Mucosa of gallbladder (tissue), 1 donor: Measurements from ENCODE around the gene PEAK1. TPM values are rescaled to one million over a fixed set of nuclear protein-coding genes. Genes with fewer than 3 reads are reported as not detected.

Source experiments
- DNase-seq: peaks from one replicate; pipeline ENCODE4 v3.0.0-alpha.2; 2020; ENCODE audit warnings: low spot score
- total RNA-seq: library from RNA; stranded (reverse); gene quantifications from one replicate; pipeline ENCODE4 v1.2.1, GENCODE V29; 2021
- donor health status: DM: no; HTN: no; CAD: no.

The PEAK1 gene
- total RNA-seq, 1 donor from 2014 or later = 62.1 TPM

DNA sequence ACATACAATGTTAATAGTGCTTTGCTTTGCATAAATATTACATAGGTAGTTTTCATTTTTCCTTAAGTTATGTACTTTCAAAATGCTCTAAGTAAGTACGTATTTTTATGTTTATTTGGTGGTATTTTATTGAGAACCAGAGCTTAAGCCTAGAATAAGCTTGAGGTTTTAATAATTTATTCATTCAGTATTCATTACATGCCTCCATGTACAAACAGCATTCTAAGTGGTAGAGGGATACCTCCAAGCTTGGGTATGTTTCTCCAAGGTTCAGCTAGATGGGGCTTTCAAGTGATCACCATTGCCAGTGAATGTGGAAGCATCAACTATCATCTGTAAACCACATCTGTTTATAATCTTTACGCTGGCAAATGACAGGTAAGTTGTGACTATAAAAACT, 52.3 kb downstream of the PEAK1 start:
- DNase-seq = no peak

GRCh38 chr15:77361456-77361855, 58.4 kb downstream of the PEAK1 start:
- no peak for DNase-seq

DNA sequence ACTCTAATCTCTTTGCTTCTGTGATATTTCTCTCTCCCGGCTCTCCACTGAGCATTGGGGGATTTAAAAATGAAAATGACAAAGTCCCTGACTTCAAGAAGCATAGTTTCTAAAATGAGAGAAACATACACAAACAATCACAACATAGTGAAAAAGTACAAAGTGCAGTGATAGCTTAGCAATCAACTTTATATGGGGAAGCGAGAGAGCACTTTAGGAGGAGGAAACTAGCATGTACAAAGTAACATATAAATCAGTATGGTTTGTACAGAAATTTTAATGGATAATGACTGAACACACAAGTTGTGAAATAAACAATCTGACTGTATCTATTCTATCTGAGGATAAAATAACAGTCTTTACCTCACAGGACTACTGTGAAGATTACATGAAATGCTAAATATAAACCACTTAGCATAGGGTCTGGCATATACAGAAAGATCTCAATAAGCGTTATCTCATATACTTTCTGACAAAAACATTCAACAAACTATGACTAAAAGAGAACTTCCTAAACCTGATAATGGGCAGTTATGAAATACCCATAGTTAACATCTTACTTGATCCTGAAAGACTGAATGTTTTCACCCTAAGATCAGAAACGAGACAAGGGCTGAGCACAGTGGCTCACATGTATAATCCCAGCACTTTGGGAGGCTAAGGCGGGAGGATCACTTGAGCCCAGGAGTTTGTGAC, 61.2 kb downstream of the PEAK1 start:
- DNase-seq = no peak

DNA sequence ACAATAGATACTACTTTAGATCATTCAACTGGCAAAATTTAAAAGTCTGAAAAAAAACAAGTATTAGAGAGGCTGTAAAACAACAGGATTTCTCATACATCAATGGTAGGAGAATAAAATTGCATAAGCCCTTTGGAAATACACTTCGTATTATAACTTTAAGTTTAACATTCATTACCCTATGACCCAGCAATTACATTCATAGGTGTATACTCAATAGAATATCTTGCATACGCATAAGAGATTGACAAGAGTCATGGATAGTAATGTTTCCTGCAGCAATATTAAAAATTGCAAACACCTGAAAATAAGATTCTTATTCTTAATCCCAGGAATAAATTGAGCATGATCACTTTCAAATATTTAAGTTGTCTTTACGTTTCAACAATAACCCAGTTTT, 63.6 kb downstream of the PEAK1 start:
- no peak for DNase-seq

GRCh38 chr15:77355321-77355720, 64.6 kb downstream of the PEAK1 start:
- DNase-seq = no peak

DNA sequence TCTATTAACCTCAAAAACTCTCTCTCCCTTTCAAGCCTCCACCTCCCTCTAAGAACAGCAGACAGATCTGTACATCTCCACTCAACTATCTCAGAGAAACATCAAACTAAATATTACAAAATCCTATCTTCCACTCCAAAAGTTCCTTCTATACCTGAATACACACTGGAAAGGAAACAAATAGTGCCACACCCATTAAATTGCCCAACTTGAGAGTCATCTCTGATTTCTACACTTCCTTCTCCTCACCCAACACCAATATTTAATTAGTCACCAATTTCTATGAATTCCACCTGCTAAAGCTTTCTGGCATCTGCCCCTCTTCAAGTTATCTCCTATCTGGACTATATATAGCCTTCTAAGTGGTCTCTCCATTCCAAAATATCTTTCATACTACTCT, 65.8 kb downstream of the PEAK1 start:
- no peak for DNase-seq

DNA sequence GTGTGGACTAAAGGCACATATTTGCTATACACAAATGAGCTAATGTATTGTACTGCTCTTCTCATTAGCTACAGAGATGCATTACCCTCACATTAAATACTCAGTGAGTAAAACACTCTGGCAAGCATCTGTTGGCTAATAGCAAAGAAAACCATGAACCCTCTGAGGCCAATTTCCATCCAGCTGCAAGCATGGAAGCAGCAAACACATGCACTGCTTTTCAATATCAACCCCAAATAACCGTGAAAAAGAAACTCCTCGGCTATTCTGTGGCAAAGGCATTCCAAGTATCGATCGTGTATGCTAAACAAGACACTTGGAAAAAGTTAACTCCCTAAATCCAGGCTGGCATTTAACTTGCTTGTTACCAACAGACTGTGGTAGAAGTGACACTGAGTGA, 67.0 kb downstream of the PEAK1 start:
- DNase-seq = no peak

GRCh38 chr15:77350792-77351191, 69.1 kb downstream of the PEAK1 start:
- no peak for DNase-seq

DNA sequence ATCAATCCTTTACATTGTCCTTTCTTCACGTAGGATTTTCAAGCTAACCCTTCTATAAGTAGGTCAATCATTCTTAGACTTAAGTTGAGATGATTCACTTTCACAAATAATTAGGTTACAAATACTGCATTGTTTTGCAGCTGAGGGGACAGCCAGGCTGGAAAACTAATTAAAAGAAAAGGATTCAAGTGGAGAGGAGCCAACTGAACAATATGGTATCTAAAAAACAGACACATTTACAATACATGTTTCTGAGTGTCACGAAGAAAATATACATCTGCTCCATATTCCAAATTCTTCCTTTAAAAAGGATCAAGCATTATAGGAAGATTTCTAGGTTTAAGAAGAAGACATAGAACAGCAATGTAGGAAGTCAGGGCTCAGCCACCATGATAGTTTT, 70.2 kb downstream of the PEAK1 start:
- no peak for DNase-seq

- DNase-seq = no peak
These were observed 71.4 kb downstream of the PEAK1 start for GRCh38 chr15:77348511-77348910.

DNA sequence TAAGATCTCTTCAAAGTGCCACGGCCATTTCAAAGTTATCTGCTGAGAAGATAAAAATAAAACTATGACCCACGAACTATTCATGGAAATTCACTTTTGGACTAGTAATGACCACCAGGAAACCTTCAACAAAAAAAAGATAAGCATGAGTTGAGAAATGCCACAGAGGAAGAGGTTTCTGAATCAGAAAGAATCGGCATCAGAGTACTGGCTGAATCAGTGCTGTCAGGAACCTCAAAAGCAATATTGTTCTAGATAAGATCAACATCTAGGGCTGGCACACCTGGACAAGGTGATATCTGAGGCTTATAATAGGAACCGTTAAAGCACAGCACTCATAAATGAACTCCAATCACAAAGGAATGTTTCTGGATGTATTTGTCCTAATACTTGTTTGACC, 72.7 kb downstream of the PEAK1 start:
- DNase-seq = no peak

GRCh38 chr15:77346245-77347036, 73.5 kb downstream of the PEAK1 start:
- no peak for DNase-seq

DNA sequence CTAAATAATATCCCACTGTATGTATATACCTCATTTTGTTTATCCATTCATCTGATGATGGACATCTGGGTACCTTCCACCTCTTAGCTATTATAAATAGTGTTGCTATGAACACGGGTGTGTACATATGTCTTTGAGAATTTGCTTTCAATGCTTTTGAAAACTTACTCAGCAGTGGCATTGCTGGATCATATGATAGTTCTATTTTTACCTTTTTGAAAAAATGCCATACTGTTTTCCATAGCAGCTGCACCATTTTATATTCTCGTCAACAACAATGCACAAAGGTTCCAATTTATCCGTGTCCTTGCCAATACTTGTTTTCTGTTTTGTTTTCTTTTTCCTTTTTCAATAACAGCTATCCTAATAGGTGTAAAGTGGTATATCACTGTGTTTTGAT, 77.1 kb downstream of the PEAK1 start:
- no peak for DNase-seq

DNA sequence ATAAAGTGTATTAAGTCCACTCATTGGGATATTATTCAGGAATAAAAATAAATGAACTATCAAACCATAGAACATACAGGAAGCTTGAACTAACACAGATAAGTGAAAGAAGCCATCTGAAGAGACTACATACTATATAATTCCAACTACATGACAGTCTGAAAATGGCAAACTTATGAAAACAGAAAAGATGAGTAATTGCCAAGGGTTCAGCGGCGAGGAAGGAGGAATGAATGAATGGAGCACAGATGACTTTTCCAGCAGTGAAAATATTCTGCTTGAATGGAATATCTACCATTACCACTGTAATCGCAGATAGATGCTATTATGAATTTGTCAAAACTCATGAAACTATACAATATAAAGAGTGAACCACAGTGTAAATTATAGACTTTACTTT, 79.7 kb downstream of the PEAK1 start:
- no peak for DNase-seq

- no peak for DNase-seq
These were observed 83.9 kb downstream of the PEAK1 start for GRCh38 chr15:77336006-77336405.

DNA sequence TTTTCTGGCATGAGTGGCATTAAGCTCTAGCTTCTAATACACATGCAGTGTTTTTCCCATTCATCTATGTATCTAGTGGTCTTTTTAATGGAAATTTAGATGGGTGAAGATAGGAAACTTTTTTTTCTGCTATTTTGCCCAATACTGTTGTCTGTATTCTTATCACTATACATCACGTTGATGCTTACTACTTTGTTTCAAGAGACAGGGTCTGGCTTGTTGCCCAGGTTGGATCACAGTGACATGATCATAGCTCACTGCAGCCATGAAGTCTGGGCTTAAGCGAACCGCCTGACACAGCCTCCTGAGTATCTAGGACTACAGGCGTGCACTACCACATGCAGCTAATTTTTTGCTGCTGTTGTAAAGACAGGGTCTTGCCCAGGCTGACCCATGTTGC, 84.6 kb downstream of the PEAK1 start:
- no peak for DNase-seq

GRCh38 chr15:77333166-77333565, 86.7 kb downstream of the PEAK1 start:
- DNase-seq = no peak

GRCh38 chr15:77329202-77329601, 90.7 kb downstream of the PEAK1 start:
- DNase-seq = no peak

GRCh38 chr15:77327844-77328529, 91.9 kb downstream of the PEAK1 start:
- DNase-seq = no peak

- DNase-seq = no peak
These were observed 92.7 kb downstream of the PEAK1 start for GRCh38 chr15:77327168-77327567.

DNA sequence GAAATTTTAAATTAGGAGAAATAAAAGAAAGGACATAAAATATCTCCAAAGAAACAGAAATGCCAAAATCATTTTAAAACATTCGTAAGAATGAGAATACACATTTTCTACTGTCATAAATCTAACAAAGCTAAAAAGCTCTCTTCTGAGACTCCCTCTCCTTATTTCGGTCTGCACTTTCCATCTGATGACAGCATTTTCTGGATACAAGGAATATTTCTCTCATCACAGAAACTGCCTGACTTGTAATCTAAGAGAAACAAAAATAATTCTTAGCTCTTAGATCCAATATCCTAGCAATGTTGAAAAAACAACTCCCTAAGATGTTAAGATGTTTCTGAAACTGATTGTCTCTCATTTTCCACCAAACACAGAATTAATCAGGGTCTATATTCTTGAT, 93.5 kb downstream of the PEAK1 start:
- no peak for DNase-seq

GRCh38 chr15:77312523-77312922, 107.4 kb downstream of the PEAK1 start:
- no peak for DNase-seq
